Trophoblast cell (in vitro differentiated cells and primary cell): ENCODE results near the gene LYRM2.

Experiments used
- DNase-seq, 2 donors: peaks; one replicate each; pipeline ENCODE4 v3.0.0-alpha.2; 2016
- H2AFZ ChIP-seq: 2 replicates; pipeline ENCODE4 v1.6.1; 2013; ENCODE audit warnings: low read length, moderate library complexity, mild to moderate bottlenecking; ENCODE audit not compliant: insufficient read depth, poor library complexity
- H2AK5ac ChIP-seq: 2 replicates; pipeline ENCODE4 v1.6.1; 2013; ENCODE audit warnings: mild to moderate bottlenecking, low read length
- H2BK120ac ChIP-seq: 2 replicates; pipeline ENCODE4 v1.6.1; 2013; ENCODE audit warnings: low read length, mild to moderate bottlenecking, moderate library complexity; ENCODE audit not compliant: insufficient read depth, poor library complexity
- H2BK12ac ChIP-seq: 2 replicates; pipeline ENCODE4 v1.6.1; 2013; ENCODE audit warnings: mild to moderate bottlenecking, low read length, moderate library complexity
- H2BK5ac ChIP-seq: 2 replicates; pipeline ENCODE4 v1.6.1; 2013; ENCODE audit warnings: low read length, low read depth, moderate library complexity, mild to moderate bottlenecking; ENCODE audit not compliant: poor library complexity
- H3K14ac ChIP-seq: 2 replicates; pipeline ENCODE4 v1.6.1; 2013; ENCODE audit warnings: mild to moderate bottlenecking, low read length
- H3K18ac ChIP-seq: 2 replicates; pipeline ENCODE4 v1.6.1; 2013; ENCODE audit warnings: mild to moderate bottlenecking, low read length
- H3K23ac ChIP-seq: 2 replicates; pipeline ENCODE4 v1.6.1; 2013; ENCODE audit warnings: low read length
- H3K27ac ChIP-seq: 2 replicates; pipeline ENCODE4 v1.5.1; 2013; ENCODE audit warnings: low read depth, mild to moderate bottlenecking, inconsistent platforms, low read length, moderate library complexity
- H3K27me3 ChIP-seq: 2 replicates; pipeline ENCODE4 v1.6.1; 2013; ENCODE audit warnings: inconsistent platforms, mild to moderate bottlenecking, low read length, moderate library complexity; ENCODE audit not compliant: insufficient read depth
- H3K36me3 ChIP-seq, 2 experiments: 1 replicate in 1 of 2; 2 replicates in 1 of 2; pipeline ENCODE4 v1.6.1; 2013; ENCODE audit warnings: low read length in 2 of 2, mild to moderate bottlenecking in 2 of 2, moderate library complexity in 1 of 2; ENCODE audit not compliant: insufficient read depth in 2 of 2, control insufficient read depth in 1 of 2
- H3K4ac ChIP-seq: 2 replicates; pipeline ENCODE4 v1.6.1; 2013; ENCODE audit warnings: low read depth, mild to moderate bottlenecking, low read length, moderate library complexity
- H3K4me1 ChIP-seq, 2 experiments: 1 replicate in 1 of 2; 2 replicates in 1 of 2; pipeline ENCODE4 v1.6.1; 2013; ENCODE audit warnings: low read length in 2 of 2, mild to moderate bottlenecking in 2 of 2, moderate library complexity in 1 of 2; ENCODE audit not compliant: insufficient read depth in 2 of 2, control insufficient read depth in 1 of 2
- H3K4me2 ChIP-seq: 2 replicates; pipeline ENCODE4 v1.6.1; 2013; ENCODE audit warnings: inconsistent platforms, mild to moderate bottlenecking, low read length, moderate library complexity
- H3K4me3 ChIP-seq: 2 replicates; pipeline ENCODE4 v1.5.1; 2013; ENCODE audit warnings: mild to moderate bottlenecking, low read depth, low read length, inconsistent platforms
- H3K79me1 ChIP-seq: one replicate; pipeline ENCODE4 v1.6.1; 2013; ENCODE audit warnings: low read length
- H3K79me2 ChIP-seq: 2 replicates; pipeline ENCODE4 v1.6.1; 2013; ENCODE audit warnings: low read length, mild to moderate bottlenecking; ENCODE audit not compliant: control insufficient read depth, insufficient read depth, poor library complexity
- H3K9ac ChIP-seq: 2 replicates; pipeline ENCODE4 v1.6.1; 2013; ENCODE audit warnings: mild to moderate bottlenecking, low read length
- H3K9me3 ChIP-seq: 2 replicates; pipeline ENCODE4 v1.6.1; 2013; ENCODE audit warnings: low read depth, mild to moderate bottlenecking, control low read depth, inconsistent platforms, low read length; ENCODE audit not compliant: insufficient read depth
- H4K12ac ChIP-seq: 2 replicates; pipeline ENCODE4 v1.6.1; 2013; ENCODE audit warnings: low read depth, mild to moderate bottlenecking, low read length, moderate library complexity
- H4K8ac ChIP-seq: 2 replicates; pipeline ENCODE4 v1.6.1; 2013; ENCODE audit warnings: low read depth, mild to moderate bottlenecking, low read length, moderate library complexity
- H4K91ac ChIP-seq: one replicate; pipeline ENCODE4 v1.6.1; 2013; ENCODE audit warnings: low read depth, mild to moderate bottlenecking, low read length, moderate library complexity
- WGBS: extraction: QIAGEN DNeasy Blood & Tissue Kit; methylation state at CpG from one replicate; pipeline ENCODE4 v1.1.7; 2013; ENCODE audit warnings: missing lambda C conversion rate; ENCODE audit not compliant: insufficient read length, insufficient coverage; ENCODE audit errors: extremely low coverage; 5-methylcytosine and 5-hydroxymethylcytosine counted together

Gene LYRM2

DNA sequence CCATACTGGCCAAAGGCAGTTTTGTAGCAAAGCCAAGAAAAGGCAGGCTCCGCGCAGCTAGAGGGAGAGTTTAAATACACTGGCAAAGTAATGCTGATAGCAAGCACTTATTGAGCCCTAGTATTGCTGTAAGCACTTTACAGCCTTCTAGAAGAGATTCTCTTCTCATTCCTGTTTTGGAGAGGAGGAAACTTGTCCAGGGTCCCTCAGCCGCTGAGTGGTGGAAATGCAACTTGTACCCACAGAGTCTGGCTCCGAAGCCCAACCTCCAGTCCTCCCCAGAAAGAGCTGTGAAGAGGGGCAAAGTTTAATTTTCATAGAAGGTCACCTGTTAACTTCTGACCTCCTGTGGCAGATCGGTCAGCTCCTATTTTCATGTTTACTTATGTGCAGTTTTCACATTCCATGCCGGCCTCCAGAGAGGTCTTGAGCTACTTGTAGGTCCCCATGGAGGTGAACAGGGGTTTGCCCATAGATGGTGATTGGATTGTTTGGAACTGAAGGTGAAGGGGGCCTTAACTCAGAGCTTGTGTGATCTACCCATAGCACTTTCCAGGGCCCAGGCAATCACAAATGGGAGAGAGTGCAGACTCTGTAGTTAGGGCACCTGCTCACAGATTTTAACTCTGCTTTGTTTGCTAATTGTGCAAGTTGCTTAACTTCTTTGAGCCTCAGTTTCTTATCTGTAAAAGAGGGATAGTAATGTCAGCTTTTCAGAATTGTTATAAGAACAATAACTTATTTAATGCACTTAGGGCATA is 70.7 kb downstream of the LYRM2 start:
- Histone ChIP-seq H3K9me3 (no peaks in the 10 kb centered on the region), H4K12ac (no peak overlapping the region), H3K9ac (no peak overlapping the region), H3K79me2 (peaks cover 8% of the 10 kb centered on the region), H3K18ac (no peak overlapping the region), H2AFZ (no peak overlapping the region), H4K8ac (no peak overlapping the region), H3K27me3 (no peaks in the 10 kb centered on the region), H3K4me2 (no peak overlapping the region), H2BK120ac (no peak overlapping the region), H2AK5ac (peak overlapping the region; percentile 13), H3K79me1 (peaks cover 31% of the 10 kb centered on the region), H4K91ac (no peak overlapping the region), H3K27ac (no peak overlapping the region), H2BK5ac (no peak overlapping the region), H3K36me3 (peaks cover 2% of the 10 kb centered on the region in 2 experiments), H2BK12ac (peak overlapping the region; percentile 80), H3K14ac (peak overlapping the region; percentile 2), H3K4ac (no peak overlapping the region), H3K4me3 (no peak overlapping the region), H3K4me1 (peaks cover 33 to 42% of the 10 kb centered on the region in 2 experiments), H3K23ac (no peak overlapping the region)
- WGBS, result no CpG with 5 or more reads among the region's 6 CpGs
- DNase-seq, result no peak

DNA sequence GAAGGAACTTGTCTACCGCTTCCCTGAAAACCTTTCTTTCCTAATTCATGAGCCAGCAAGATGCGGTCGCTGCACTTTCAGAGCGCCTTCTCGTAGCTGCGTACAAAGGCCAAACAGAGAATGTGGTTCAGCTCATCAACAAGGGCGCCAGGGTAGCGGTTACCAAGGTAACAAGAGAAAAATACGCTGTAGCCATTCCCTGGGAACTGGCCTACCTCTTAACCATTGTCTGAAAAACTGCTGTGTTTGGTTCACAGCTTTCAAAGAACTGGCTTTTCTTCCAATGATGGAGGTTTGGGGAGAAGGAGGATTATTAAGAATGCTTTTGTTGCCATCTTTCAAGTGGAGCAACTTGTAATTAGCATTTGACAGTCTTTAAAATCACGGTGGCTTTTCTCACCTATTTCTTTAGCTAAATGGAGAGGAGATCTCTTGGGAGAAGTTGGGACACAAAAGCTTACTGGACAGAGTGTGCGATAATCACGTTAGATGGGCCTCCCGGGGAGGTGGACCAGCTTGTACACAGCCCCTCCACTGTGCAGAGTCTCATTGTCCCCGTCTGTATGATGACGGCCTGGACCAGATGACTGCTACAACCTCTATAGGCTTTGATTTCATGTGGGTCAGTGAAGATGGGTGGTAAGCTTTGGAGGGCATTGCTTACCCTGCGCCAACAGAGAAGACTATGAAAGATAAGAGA is 71.5 kb downstream of the LYRM2 start:
- H3K4me3 ChIP-seq, result no peak overlapping the region
- H3K27ac ChIP-seq, result no peak overlapping the region
- no peak overlapping the region for H4K8ac ChIP-seq
- peak overlapping the region; percentile 47 for H3K18ac ChIP-seq
- H3K27me3 ChIP-seq, result no peaks in the 10 kb centered on the region
- H4K91ac ChIP-seq, result peak overlapping the region; percentile 91
- H3K79me1 ChIP-seq, result peaks cover 32% of the 10 kb centered on the region
- H3K79me2 ChIP-seq, result peaks cover 8% of the 10 kb centered on the region
- no peak overlapping the region for H3K4me2 ChIP-seq
- no peak overlapping the region for H4K12ac ChIP-seq
- DNase-seq, result no peak
- peak overlapping the region; percentile 75 for H2AK5ac ChIP-seq
- no peaks in the 10 kb centered on the region for H3K9me3 ChIP-seq
- H2BK12ac ChIP-seq, result peak overlapping the region; percentile 91
- H2BK5ac ChIP-seq, result peak overlapping the region; percentile 84
- H2BK120ac ChIP-seq, result no peak overlapping the region
- H2AFZ ChIP-seq, result no peak overlapping the region
- H3K36me3 ChIP-seq, result peaks cover 2% of the 10 kb centered on the region in 2 experiments
- no CpG with 5 or more reads among the region's 16 CpGs for WGBS
- peaks cover 34 to 47% of the 10 kb centered on the region in 2 experiments for H3K4me1 ChIP-seq
- peak overlapping the region; percentile 2 for H3K14ac ChIP-seq
- H3K23ac ChIP-seq, result no peak overlapping the region
- no peak overlapping the region for H3K9ac ChIP-seq
- H3K4ac ChIP-seq, result peak overlapping the region; percentile 6

DNA sequence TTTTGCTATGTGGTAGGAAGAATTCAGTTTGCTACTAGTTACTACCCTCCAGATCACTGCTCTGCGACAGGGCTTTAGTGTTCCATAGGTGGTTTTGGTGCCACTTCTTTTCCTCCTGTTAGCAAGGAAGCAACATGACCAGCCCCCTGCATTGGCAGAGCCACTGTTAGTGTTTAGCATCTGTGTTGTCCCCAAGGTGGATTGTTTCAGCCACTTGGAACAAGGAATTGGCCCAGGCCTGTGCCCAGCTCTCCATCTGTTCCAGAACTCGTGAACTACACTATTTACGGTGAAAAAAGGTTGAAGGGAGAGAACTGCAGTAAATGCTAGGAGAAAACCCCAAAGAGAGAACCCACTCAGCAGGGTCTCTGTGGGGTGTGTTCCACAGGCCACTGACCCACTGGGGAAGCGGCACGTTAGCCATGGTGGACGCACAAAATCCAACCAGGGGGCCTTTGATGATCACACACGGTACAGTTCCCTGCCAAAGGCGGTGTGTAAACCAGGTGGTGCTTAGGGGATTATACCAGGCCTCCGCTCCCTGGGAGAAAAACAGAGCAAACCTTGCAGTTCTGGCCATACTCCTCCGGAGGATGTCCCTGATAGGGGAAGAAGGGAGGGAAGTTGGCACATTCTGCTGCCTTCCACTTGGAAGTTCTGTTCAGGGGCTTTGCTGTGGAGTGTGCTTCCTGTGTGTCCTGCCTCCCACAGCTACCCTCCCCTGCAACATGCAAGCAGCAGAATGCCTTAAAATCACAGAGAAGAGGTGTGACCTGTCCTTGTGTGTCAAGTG is 72.3 kb downstream of the LYRM2 start:
- Histone ChIP-seq H2BK5ac (peak overlapping the region; percentile 84), H3K9me3 (no peaks in the 10 kb centered on the region), H4K12ac (no peak overlapping the region), H3K18ac (peak overlapping the region; percentile 65), H3K23ac (no peak overlapping the region), H3K79me2 (peaks cover 8% of the 10 kb centered on the region), H2BK120ac (peak overlapping the region; percentile 79), H3K14ac (peak overlapping the region; percentile 60), H3K4me1 (peaks cover 41 to 56% of the 10 kb centered on the region in 2 experiments), H3K4me2 (no peak overlapping the region), H3K27me3 (no peaks in the 10 kb centered on the region), H2BK12ac (peak overlapping the region; percentile 91), H3K36me3 (peaks cover 2% of the 10 kb centered on the region in 2 experiments), H3K9ac (no peak overlapping the region), H3K4ac (peak overlapping the region; percentile 28), H3K27ac (peak overlapping the region; percentile 97), H2AFZ (no peak overlapping the region), H2AK5ac (peak overlapping the region; percentile 75), H3K4me3 (no peak overlapping the region), H3K79me1 (peaks cover 35% of the 10 kb centered on the region), H4K91ac (peak overlapping the region; percentile 91), H4K8ac (peak overlapping the region; percentile 47)
- no peak for DNase-seq
- WGBS, result no CpG with 5 or more reads among the region's 10 CpGs

DNA sequence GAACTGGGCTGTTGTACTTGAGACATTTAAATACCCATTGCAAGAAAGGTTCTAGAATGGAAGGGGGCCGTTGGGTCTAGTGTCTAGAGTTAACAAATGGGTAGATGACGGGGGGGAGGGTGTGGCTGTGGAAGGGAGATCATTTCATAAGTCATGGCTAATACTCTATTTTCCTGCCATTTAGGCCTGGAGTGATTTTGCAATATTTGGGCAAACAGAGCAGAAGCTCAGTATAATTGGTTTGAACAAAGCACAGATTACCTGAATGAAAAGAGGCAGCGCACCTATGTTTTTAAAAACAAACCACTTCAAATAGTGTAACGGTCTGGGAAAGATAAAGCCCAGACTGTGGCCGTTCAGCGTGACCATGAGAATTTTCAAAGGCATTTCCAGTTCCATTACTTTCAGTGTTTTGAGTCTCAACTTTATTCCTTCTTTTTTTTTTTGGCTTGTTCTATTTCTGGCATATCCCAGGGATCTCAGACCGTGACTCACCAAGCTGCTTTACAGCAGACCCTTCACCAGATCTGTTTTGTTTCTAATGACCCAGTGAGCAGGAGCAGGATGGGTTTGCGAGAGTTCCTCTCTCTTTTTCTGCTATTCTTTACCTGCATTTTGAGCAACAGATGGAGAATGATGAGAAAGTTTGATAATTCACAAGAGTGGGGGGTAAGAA is 73.7 kb downstream of the LYRM2 start:
- no CpG with 5 or more reads among the region's 8 CpGs for WGBS
- H2AFZ ChIP-seq, result no peak overlapping the region

More for the DNA sequence above, 73.7 kb downstream of the LYRM2 start:
- no peak overlapping the region for H3K4ac ChIP-seq
- H3K9ac ChIP-seq, result no peak overlapping the region
- H2BK120ac ChIP-seq, result peak overlapping the region; percentile 78
- peak overlapping the region; percentile 46 for H3K4me2 ChIP-seq
- H4K91ac ChIP-seq, result peak overlapping the region; percentile 85
- peaks cover 35% of the 10 kb centered on the region for H3K79me1 ChIP-seq
- peaks cover 41 to 59% of the 10 kb centered on the region in 2 experiments for H3K4me1 ChIP-seq
- peaks cover 8% of the 10 kb centered on the region for H3K79me2 ChIP-seq
- H2BK5ac ChIP-seq, result peak overlapping the region; percentile 74
- H3K27ac ChIP-seq, result peak overlapping the region; percentile 97
- H3K36me3 ChIP-seq, result peaks cover 2% of the 10 kb centered on the region in 2 experiments
- H3K23ac ChIP-seq, result no peak overlapping the region
- H3K14ac ChIP-seq, result no peak overlapping the region
- DNase-seq, result no peak
- no peak overlapping the region for H3K18ac ChIP-seq
- no peaks in the 10 kb centered on the region for H3K27me3 ChIP-seq
- no peaks in the 10 kb centered on the region for H3K9me3 ChIP-seq
- no peak overlapping the region for H4K8ac ChIP-seq
- H2BK12ac ChIP-seq, result peak overlapping the region; percentile 58
- H3K4me3 ChIP-seq, result no peak overlapping the region
- H2AK5ac ChIP-seq, result peak overlapping the region; percentile 39
- H4K12ac ChIP-seq, result no peak overlapping the region
